HepG2 (cell line): ENCODE data around the gene ZNF697. TPM values are rescaled to one million over a fixed set of nuclear protein-coding genes. Genes with fewer than 3 reads are reported as not detected.

ENCODE experiments used
- ATAC-seq: fragments of 200-7000 bp; cut with Tn5 transposase; 3 replicates; pipeline ENCODE4 v1.9.1; 2020; ENCODE audit warnings: mild to moderate bottlenecking, moderate library complexity
- BruUV-seq: library from RNA; stranded (reverse); fragments of 400-500 nt; replicated peaks from 2 replicates; lab custom pipeline; 2021; lab: Mats Ljungman, UMichigan
- CTCF ChIA-PET: fragments of 300-600 bp; formaldehyde crosslinking; extraction: SDS; loops from one replicate; lab custom pipeline; 2021; ENCODE audit warnings: low total read pairs, inconsistent platforms, low intra/inter-chr PET ratio; lab: Yijun Ruan, JAX
- POLR2A ChIA-PET: fragments of 350-600 bp; sonication (Branson Sonifier 250); formaldehyde crosslinking; loops from one replicate; lab custom pipeline; 2020; ENCODE audit warnings: antibody characterized with exemption, inconsistent platforms; lab: Yijun Ruan, JAX
- DNase-seq: peaks from one replicate; pipeline ENCODE4 v3.0.0-alpha.2; 2015; ENCODE audit warnings: low spot score
- FAIRE-seq: peaks from 3 replicates; lab custom pipeline; 2011; peaks lifted over from hg19 to GRCh38; lab: Jason Lieb, UNC
- H2AFZ ChIP-seq: one replicate; pipeline ENCODE4 v1.6.1; 2011; ENCODE audit warnings: low read length, inconsistent platforms
- H3K27ac ChIP-seq: fragments of 300-600 bp; 3 replicates; pipeline ENCODE4 v1.8.0; 2011; ENCODE audit warnings: mixed run types, mild to moderate bottlenecking, mixed read lengths, low read length, inconsistent platforms; ENCODE audit not compliant: insufficient read depth; ENCODE audit errors: extremely low read length
- H3K27me3 ChIP-seq, 2 experiments: fragments of 200-600 bp in 1 of 2; 2 replicates in 1 of 2; 3 replicates in 1 of 2; pipeline versions ENCODE4 v1.6.0 to v1.8.0; 2011; ENCODE audit warnings: low read length in 2 of 2, mild to moderate bottlenecking in 2 of 2, moderate library complexity in 2 of 2, inconsistent platforms in 1 of 2; ENCODE audit not compliant: insufficient read depth in 2 of 2, control insufficient read depth in 1 of 2
- H3K36me3 ChIP-seq, 2 experiments: fragments of 200-600 bp in 1 of 2; replicated peaks in 1 of 2; 2 replicates in 1 of 2; 3 replicates in 1 of 2; pipeline versions ENCODE4 v1.5.1 to v1.8.0; 2011; ENCODE audit warnings: low read length in 2 of 2, inconsistent platforms in 1 of 2; ENCODE audit not compliant: insufficient read depth in 2 of 2, control insufficient read depth in 1 of 2
- H3K4me1 ChIP-seq: 2 replicates; pipeline ENCODE4 v1.5.1; 2012; ENCODE audit warnings: low read length, inconsistent platforms; ENCODE audit not compliant: insufficient read depth
- H3K4me2 ChIP-seq: 2 replicates; pipeline ENCODE4 v1.6.0; 2011; ENCODE audit warnings: low read depth, low read length, inconsistent platforms
- H3K4me3 ChIP-seq, 3 experiments: fragments of 200-600 bp in 1 of 3; sonication (generic), shearing (Covaris generic) in 1 of 3; replicated peaks in 1 of 3; 2 replicates each; pipeline ENCODE4 v1.5.1; 2011 to 2016; ENCODE audit warnings: low read length in 3 of 3, inconsistent platforms in 2 of 3, low read depth in 2 of 3, mild to moderate bottlenecking in 2 of 3, control low read depth in 1 of 3, mixed read lengths in 1 of 3; ENCODE audit not compliant: insufficient read depth in 1 of 3
- H3K79me2 ChIP-seq: one replicate; pipeline ENCODE4 v1.6.1; 2011; ENCODE audit warnings: low read length, inconsistent platforms; ENCODE audit not compliant: insufficient read depth
- H3K9ac ChIP-seq: 2 replicates; pipeline ENCODE4 v1.6.0; 2011; ENCODE audit warnings: mild to moderate bottlenecking, low read depth, low read length, inconsistent platforms; ENCODE audit not compliant: insufficient read depth
- H3K9me3 ChIP-seq: 2 replicates; pipeline ENCODE4 v1.5.1; 2012; ENCODE audit warnings: mild to moderate bottlenecking, low read length
- H4K20me1 ChIP-seq: 2 replicates; pipeline ENCODE4 v1.6.0; 2011; ENCODE audit warnings: inconsistent platforms, mild to moderate bottlenecking, low read length, moderate library complexity; ENCODE audit not compliant: insufficient read depth
- ATF2 ChIP-seq: sonication (generic); formaldehyde crosslinking; IDR thresholded peaks from 2 replicates; pipeline ENCODE4 v1.4.0; 2020; ENCODE audit warnings: missing genetic modification reagents
- HIC2 ChIP-seq: sonication (generic); formaldehyde crosslinking; IDR thresholded peaks from 2 replicates; pipeline ENCODE4 v1.9.0; 2022; ENCODE audit warnings: low read depth, missing genetic modification reagents
- HIVEP1 ChIP-seq: sonication (generic); formaldehyde crosslinking; IDR thresholded peaks from 2 replicates; pipeline ENCODE4 v1.4.0; 2020; ENCODE audit warnings: mild to moderate bottlenecking, missing genetic modification reagents
- MIER2 ChIP-seq: IDR thresholded peaks from 2 replicates; pipeline ENCODE4 v1.6.1; 2016; ENCODE audit warnings: missing biosample characterization, missing genetic modification reagents
- NFRKB ChIP-seq: fragments of 450-650 bp; IDR thresholded peaks from 2 replicates; pipeline ENCODE4 v1.6.1; 2017
- NFYC ChIP-seq: IDR thresholded peaks from 2 replicates; pipeline ENCODE4 v1.6.1; 2016; ENCODE audit warnings: missing genetic modification reagents, missing compliant biosample characterization
- RXRA ChIP-seq: sonication (generic); formaldehyde crosslinking; IDR thresholded peaks from 2 replicates; pipeline ENCODE4 v1.5.1; 2020; ENCODE audit warnings: missing genetic modification reagents
- SATB2 ChIP-seq: sonication (generic); formaldehyde crosslinking; IDR thresholded peaks from 2 replicates; pipeline ENCODE4 v1.5.0; 2020; ENCODE audit warnings: missing genetic modification reagents
- SRSF4 ChIP-seq: fragments of 200-400 bp; formaldehyde crosslinking; IDR thresholded peaks from one replicate; pipeline ENCODE4 v1.6.1; 2018; ENCODE audit warnings: mild to moderate bottlenecking, low read depth, low read length, moderate library complexity; ENCODE audit not compliant: poor library complexity, severe bottlenecking
- TFDP1 ChIP-seq: IDR thresholded peaks from 2 replicates; pipeline ENCODE4 v1.6.1; 2016; ENCODE audit warnings: missing compliant biosample characterization, missing genetic modification reagents, borderline replicate concordance
- ZEB1 ChIP-seq: IDR thresholded peaks from 2 replicates; pipeline ENCODE4 v1.6.1; 2012; ENCODE audit warnings: mild to moderate bottlenecking, low read depth, inconsistent platforms; ENCODE audit not compliant: insufficient replicate concordance
- ZFY ChIP-seq: sonication (generic); formaldehyde crosslinking; IDR thresholded peaks from 2 replicates; pipeline ENCODE4 v1.4.0; 2020; ENCODE audit warnings: missing genetic modification reagents
- ZKSCAN1 ChIP-seq: fragments of 150-350 bp; IDR thresholded peaks from 2 replicates; pipeline ENCODE4 v1.6.1; 2014; ENCODE audit warnings: low read length
- ZMYM3 ChIP-seq: sonication (generic); formaldehyde crosslinking; IDR thresholded peaks from 2 replicates; pipeline ENCODE4 v1.5.1; 2020; ENCODE audit warnings: mild to moderate bottlenecking, missing genetic modification reagents
- ZNF143 ChIP-seq: sonication (generic); formaldehyde crosslinking; IDR thresholded peaks from 2 replicates; pipeline ENCODE4 v1.4.0; 2020; ENCODE audit warnings: missing genetic modification reagents
- ZNF251 ChIP-seq: sonication (generic); formaldehyde crosslinking; IDR thresholded peaks from 2 replicates; pipeline ENCODE4 v1.9.0; 2021; ENCODE audit warnings: mild to moderate bottlenecking, missing genetic modification reagents
- ZNF556 ChIP-seq: sonication (generic); formaldehyde crosslinking; IDR thresholded peaks from 2 replicates; pipeline ENCODE4 v1.4.0; 2020; ENCODE audit warnings: mild to moderate bottlenecking, missing genetic modification reagents, borderline replicate concordance
- ZNF720 ChIP-seq: sonication (generic); formaldehyde crosslinking; IDR thresholded peaks from 2 replicates; pipeline ENCODE4 v1.4.0; 2020; ENCODE audit warnings: missing genetic modification reagents
- ZNF770 ChIP-seq: sonication (generic); formaldehyde crosslinking; IDR thresholded peaks from 2 replicates; pipeline ENCODE4 v1.5.0; 2020; ENCODE audit warnings: mild to moderate bottlenecking, missing genetic modification reagents
- WGBS: methylation state at CpG from one replicate; pipeline ENCODE4 v1.1.6; 2017; ENCODE audit warnings: low lambda C conversion rate; 5-methylcytosine and 5-hydroxymethylcytosine counted together
- in situ Hi-C: cut with HindIII; loops from 2 replicates; pipeline ENCODE4 v1.10.0; 2017; ENCODE audit warnings: low pct_unique_long_range_greater_than_20kb; ENCODE audit not compliant: extremely low pct_ligation_motif_present
- intact Hi-C: fragments of 100-400 bp; cut with micrococcal nuclease; formaldehyde crosslinking; loops from one replicate; pipeline ENCODE4 v1.10.0; 2022; ENCODE audit not compliant: unreplicated experiment
- polyA plus RNA-seq, 8 experiments: library from polyadenylated mRNA; depleted of rRNA in 3 of 8; stranded (reverse) in 7 of 8; unstranded in 1 of 8; fragments of >200 nt; fragmentation: Illumina TruSeq in 4 of 8; extraction: Trizol in 4 of 8; gene quantifications; 2 replicates each; pipeline versions ENCODE4 v1.2.1 to v1.2.3, GENCODE V29; 2011 to 2016; ENCODE audit warnings: low read depth in 4 of 8, missing spikeins in 1 of 8, mixed read lengths in 1 of 8; ENCODE audit not compliant: insufficient read depth in 1 of 8
- total RNA-seq, 5 experiments: library from RNA; depleted of rRNA; stranded (reverse); fragments of >200 nt; fragmentation: Illumina TruSeq; extraction: Trizol; gene quantifications; 2 replicates each; pipeline ENCODE4 v1.2.3, GENCODE V29; 2016; ENCODE audit warnings: low read depth in 1 of 5

Gene ZNF697
- total and polyA plus RNA-seq, 2 of the 13 experiments (the other 11 are each of a cell fraction or from before 2014, with no cell fraction given): 2.3 to 7.1 TPM

- H4K20me1 ChIP-seq: no peaks in the 10 kb centered on the region
- peaks cover 0 to 3% of the 10 kb centered on the region in 2 experiments; a peak in 1 of 5 replicates for H3K36me3 ChIP-seq
- ChIA-PET CTCF (no interaction called here), POLR2A (no interaction called here)
- H3K79me2 ChIP-seq: peaks cover 57% of the 10 kb centered on the region
- H3K9ac ChIP-seq: no peak overlapping the region
- FAIRE-seq (no peak), ATAC-seq (no peak), DNase-seq (no peak)
- TF ChIP-seq ZNF143 (CRISPR knock-in tag) (no peak), ATF2 (CRISPR knock-in tag) (no peak), SATB2 (no peak), HIC2 (no peak), ZNF720 (CRISPR knock-in tag) (no peak), ZMYM3 (no peak), ZNF770 (CRISPR knock-in tag) (no peak), NFRKB (no peak), RXRA (CRISPR knock-in tag) (no peak), MIER2 (CRISPR knock-in tag) (no peak), ZNF251 (CRISPR knock-in tag) (no peak), HIVEP1 (no peak), TFDP1 (CRISPR knock-in tag) (no peak), ZKSCAN1 (no peak), NFYC (CRISPR knock-in tag) (no peak), ZEB1 (no peak), SRSF4 (no peak), ZNF556 (CRISPR knock-in tag) (no peak), ZFY (CRISPR knock-in tag) (no peak)
- no peak overlapping the region for H3K4me2 ChIP-seq
- in situ Hi-C loops (no loop called here), intact Hi-C loops (loop anchor here (5.0 kb wide), 1 partner anchor 78 kb away; the partner anchor contains the start of gene PHGDH)
- H3K27ac ChIP-seq: no peak overlapping the region
- H3K4me3 ChIP-seq: no peak overlapping the region
- no peaks in the 10 kb centered on the region for H3K9me3 ChIP-seq
- H2AFZ ChIP-seq: no peak overlapping the region
- BruUV-seq: no TSS peak
- peaks cover 80% of the 10 kb centered on the region for H3K4me1 ChIP-seq
- H3K27me3 ChIP-seq: no peaks in the 10 kb centered on the region
- 80% methylated on average over 3 of the region's 3 CpGs for WGBS
These were observed 14.1 kb downstream of the ZNF697 start for GRCh38 chr1:119634016-119634415.
